ENCODE measurements around the gene GAREM1. TPM values are rescaled to one million over a fixed set of nuclear protein-coding genes. Genes with fewer than 3 reads are reported as not detected.

The GAREM1 gene
- total RNA-seq, 1 donor from 2014 or later = 9.0 TPM

DNA sequence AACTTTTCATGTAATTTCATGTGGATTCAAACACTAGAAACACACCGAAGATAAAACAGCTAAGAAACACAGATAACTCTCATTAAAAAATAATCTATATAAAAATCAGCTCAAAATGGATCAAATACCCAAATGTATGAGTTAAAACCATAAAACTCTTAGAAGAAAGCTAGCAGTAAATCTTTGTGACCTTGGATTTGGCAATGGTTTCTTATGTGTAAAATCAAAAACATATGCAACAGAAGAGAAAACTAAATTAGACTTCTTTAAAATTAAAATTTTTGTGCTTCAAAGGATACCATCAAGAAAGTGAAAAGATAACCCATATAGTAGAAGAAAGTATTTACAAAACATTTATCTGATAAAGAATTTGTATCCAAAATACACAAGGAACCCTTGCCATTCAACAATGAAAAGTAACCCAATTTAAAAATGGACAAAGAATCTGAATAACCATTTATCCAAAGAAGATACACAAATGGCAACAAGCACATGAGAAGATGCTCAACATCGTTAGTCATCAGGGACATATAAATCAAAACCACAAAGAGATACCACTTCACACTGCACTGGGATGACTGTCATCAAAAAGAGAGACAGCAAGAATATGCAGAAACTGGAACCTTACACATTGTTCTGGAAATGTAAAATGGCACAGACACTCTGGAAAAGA lies 27.5 kb downstream of the GAREM1 start:
- no peak overlapping the region for H2AFZ ChIP-seq (ENCODE audit: low read depth, low read length)
- Mint-ChIP-seq H3K27me3 (ENCODE audit: low read depth, unreplicated experiment) (no peaks in the 10 kb centered on the region), H3K27ac (ENCODE audit: unreplicated experiment) (no peak overlapping the region), H3K9me3 (ENCODE audit: unreplicated experiment) (no peaks in the 10 kb centered on the region), H3K4me1 (ENCODE audit: low read depth, unreplicated experiment) (peaks cover 6% of the 10 kb centered on the region), H3K36me3 (ENCODE audit: low read depth, unreplicated experiment) (no peaks in the 10 kb centered on the region), H3K4me3 (ENCODE audit: unreplicated experiment) (no peak overlapping the region)
- no peak overlapping the region for H3K9ac ChIP-seq (ENCODE audit: low read length)
- FAIRE-seq (no peak), DNase-seq (ENCODE audit: low read depth) (no peak)
- no peaks in the 10 kb centered on the region for H3K4me1 ChIP-seq (ENCODE audit: insufficient read depth, low read length)
- H4K20me1 ChIP-seq (ENCODE audit: insufficient read depth, low read length) = peaks cover 13% of the 10 kb centered on the region
- no peak overlapping the region for H3K27ac ChIP-seq (ENCODE audit: low read depth, low read length)
- peaks cover 3% of the 10 kb centered on the region for H3K79me2 ChIP-seq (ENCODE audit: insufficient read depth, low read length)
- no peaks in the 10 kb centered on the region for H3K36me3 ChIP-seq (ENCODE audit: insufficient read depth, low read length)
- TF ChIP-seq, protein P1, sequence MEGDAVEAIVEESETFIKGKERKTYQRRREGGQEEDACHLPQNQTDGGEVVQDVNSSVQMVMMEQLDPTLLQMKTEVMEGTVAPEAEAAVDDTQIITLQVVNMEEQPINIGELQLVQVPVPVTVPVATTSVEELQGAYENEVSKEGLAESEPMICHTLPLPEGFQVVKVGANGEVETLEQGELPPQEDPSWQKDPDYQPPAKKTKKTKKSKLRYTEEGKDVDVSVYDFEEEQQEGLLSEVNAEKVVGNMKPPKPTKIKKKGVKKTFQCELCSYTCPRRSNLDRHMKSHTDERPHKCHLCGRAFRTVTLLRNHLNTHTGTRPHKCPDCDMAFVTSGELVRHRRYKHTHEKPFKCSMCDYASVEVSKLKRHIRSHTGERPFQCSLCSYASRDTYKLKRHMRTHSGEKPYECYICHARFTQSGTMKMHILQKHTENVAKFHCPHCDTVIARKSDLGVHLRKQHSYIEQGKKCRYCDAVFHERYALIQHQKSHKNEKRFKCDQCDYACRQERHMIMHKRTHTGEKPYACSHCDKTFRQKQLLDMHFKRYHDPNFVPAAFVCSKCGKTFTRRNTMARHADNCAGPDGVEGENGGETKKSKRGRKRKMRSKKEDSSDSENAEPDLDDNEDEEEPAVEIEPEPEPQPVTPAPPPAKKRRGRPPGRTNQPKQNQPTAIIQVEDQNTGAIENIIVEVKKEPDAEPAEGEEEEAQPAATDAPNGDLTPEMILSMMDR (IDR thresholded peaks at IDR 0.05; ENCODE audit: insufficient read depth, low read depth, low read length) = no peak
- no peak for TF ChIP-seq EZH2 (IDR thresholded peaks at IDR 0.05; ENCODE audit: insufficient read depth, low read length)
- H3K9me3 ChIP-seq (ENCODE audit: insufficient read depth, low read depth, low read length) = no peaks in the 10 kb centered on the region
- no peak overlapping the region for H3K4me3 ChIP-seq (ENCODE audit: insufficient read depth, low read depth, low read length)
- H3K27me3 ChIP-seq (ENCODE audit: insufficient read depth, low read length) = no peaks in the 10 kb centered on the region
- no peak overlapping the region for H3K4me2 ChIP-seq (ENCODE audit: low read length)

DNA sequence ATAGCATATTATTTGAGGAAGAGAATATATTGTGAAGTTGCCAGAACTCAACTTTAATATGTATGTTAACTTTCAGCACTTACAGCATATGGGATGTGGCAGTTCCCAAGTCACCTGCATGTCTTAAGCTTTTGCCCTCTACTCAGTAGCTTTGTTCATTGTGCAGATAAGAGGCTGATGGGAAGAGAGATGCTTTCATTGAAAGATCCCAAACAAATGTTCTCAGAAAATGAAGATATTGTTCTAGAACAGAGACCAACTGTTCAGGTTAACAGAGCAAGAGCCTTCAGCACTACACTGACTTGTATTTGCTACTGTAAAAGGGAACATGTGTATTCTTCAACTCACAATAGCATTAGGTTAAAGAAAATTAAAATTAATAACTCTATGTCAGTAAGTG lies 28.1 kb downstream of the GAREM1 start:
- Mint-ChIP-seq H3K36me3 (ENCODE audit: low read depth, unreplicated experiment) (no peaks in the 10 kb centered on the region), H3K27ac (ENCODE audit: unreplicated experiment) (no peak overlapping the region), H3K4me1 (ENCODE audit: low read depth, unreplicated experiment) (peaks cover 9% of the 10 kb centered on the region), H3K9me3 (ENCODE audit: unreplicated experiment) (no peaks in the 10 kb centered on the region), H3K27me3 (ENCODE audit: low read depth, unreplicated experiment) (no peaks in the 10 kb centered on the region), H3K4me3 (ENCODE audit: unreplicated experiment) (no peak overlapping the region)
- no peak overlapping the region for H3K4me3 ChIP-seq (ENCODE audit: insufficient read depth, low read depth, low read length)
- no peak overlapping the region for H2AFZ ChIP-seq (ENCODE audit: low read depth, low read length)
- DNase-seq (ENCODE audit: low read depth) (no peak), FAIRE-seq (no peak)
- H3K9ac ChIP-seq (ENCODE audit: low read length) = no peak overlapping the region
- H3K79me2 ChIP-seq (ENCODE audit: insufficient read depth, low read length) = peaks cover 3% of the 10 kb centered on the region
- H3K27me3 ChIP-seq (ENCODE audit: insufficient read depth, low read length) = no peaks in the 10 kb centered on the region
- peaks cover 13% of the 10 kb centered on the region for H4K20me1 ChIP-seq (ENCODE audit: insufficient read depth, low read length)
- H3K36me3 ChIP-seq (ENCODE audit: insufficient read depth, low read length) = no peaks in the 10 kb centered on the region
- H3K27ac ChIP-seq (ENCODE audit: low read depth, low read length) = no peak overlapping the region
- H3K9me3 ChIP-seq (ENCODE audit: insufficient read depth, low read depth, low read length) = no peaks in the 10 kb centered on the region
- no peak for TF ChIP-seq EZH2 (IDR thresholded peaks at IDR 0.05; ENCODE audit: insufficient read depth, low read length)
- TF ChIP-seq, protein P1 (IDR thresholded peaks at IDR 0.05; ENCODE audit: insufficient read depth, low read depth, low read length) = no peak
- no peak overlapping the region for H3K4me2 ChIP-seq (ENCODE audit: low read length)
- no peaks in the 10 kb centered on the region for H3K4me1 ChIP-seq (ENCODE audit: insufficient read depth, low read length)

DNA sequence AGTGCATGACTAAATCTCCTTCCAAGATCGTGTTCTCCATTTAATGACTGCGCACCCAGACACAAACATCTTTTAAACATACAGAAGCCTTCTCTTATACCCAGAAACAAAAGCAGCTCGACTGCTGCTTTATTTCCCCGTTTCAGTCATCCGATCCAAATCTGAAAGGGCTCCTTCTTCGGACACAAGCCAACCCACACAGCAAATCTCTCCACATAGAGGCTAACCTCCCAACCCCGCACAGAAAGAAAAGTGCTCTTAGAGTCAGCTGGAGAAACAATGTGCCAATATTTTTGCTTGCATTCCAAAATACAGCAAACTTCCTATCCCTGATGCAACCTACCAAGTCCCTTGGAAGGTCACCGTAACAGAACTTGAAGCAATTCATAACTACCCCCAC lies 29.1 kb downstream of the GAREM1 start:
- H3K36me3 Mint-ChIP-seq (ENCODE audit: low read depth, unreplicated experiment) = no peaks in the 10 kb centered on the region
- H3K36me3 ChIP-seq (ENCODE audit: insufficient read depth, low read length) = no peaks in the 10 kb centered on the region
- peak overlapping the region; percentile 79 for H3K4me3 Mint-ChIP-seq (ENCODE audit: unreplicated experiment)
- peaks cover 3% of the 10 kb centered on the region for H3K79me2 ChIP-seq (ENCODE audit: insufficient read depth, low read length)
- DNase-seq (ENCODE audit: low read depth) (peak; percentile 62), FAIRE-seq (no peak)
- H3K27ac Mint-ChIP-seq (ENCODE audit: unreplicated experiment) = peak overlapping the region; percentile 83
- no peaks in the 10 kb centered on the region for H3K27me3 ChIP-seq (ENCODE audit: insufficient read depth, low read length)
- H4K20me1 ChIP-seq (ENCODE audit: insufficient read depth, low read length) = peaks cover 9% of the 10 kb centered on the region
- H3K4me3 ChIP-seq (ENCODE audit: insufficient read depth, low read depth, low read length) = peak overlapping the region; percentile 31
- H2AFZ ChIP-seq (ENCODE audit: low read depth, low read length) = no peak overlapping the region
- no peaks in the 10 kb centered on the region for H3K9me3 ChIP-seq (ENCODE audit: insufficient read depth, low read depth, low read length)
- H3K4me2 ChIP-seq (ENCODE audit: low read length) = peak overlapping the region; percentile 67
- no peaks in the 10 kb centered on the region for H3K27me3 Mint-ChIP-seq (ENCODE audit: low read depth, unreplicated experiment)
- H3K4me1 Mint-ChIP-seq (ENCODE audit: low read depth, unreplicated experiment) = peaks cover 5% of the 10 kb centered on the region
- no peak for TF ChIP-seq EZH2 (IDR thresholded peaks at IDR 0.05; ENCODE audit: insufficient read depth, low read length)
- TF ChIP-seq, protein P1 (IDR thresholded peaks at IDR 0.05; ENCODE audit: insufficient read depth, low read depth, low read length) = no peak
- H3K9me3 Mint-ChIP-seq (ENCODE audit: unreplicated experiment) = no peaks in the 10 kb centered on the region
- no peaks in the 10 kb centered on the region for H3K4me1 ChIP-seq (ENCODE audit: insufficient read depth, low read length)
- peak overlapping the region; percentile 13 for H3K9ac ChIP-seq (ENCODE audit: low read length)
- H3K27ac ChIP-seq (ENCODE audit: low read depth, low read length) = no peak overlapping the region

Measured in astrocyte (in vitro differentiated cells and primary cell).